Thyroid gland (tissue), 4 donors: Measurements from ENCODE around the gene CGRRF1. TPM values are rescaled to one million over a fixed set of nuclear protein-coding genes. Genes with fewer than 3 reads are reported as not detected.
A peak's percentile ranks its signal among the peaks of the same experiment; 100 is the strongest.

Source experiments
- DNase-seq, 2 donors: peaks; one replicate each; pipeline ENCODE4 v3.0.0-alpha.2; 2019
- H3K27ac ChIP-seq, 3 donors: fragments of 200-600 bp; sonication (generic); 1 replicate in 2 of 3; 2 replicates in 1 of 3; pipeline ENCODE4 v1.5.1; 2016 to 2019; ENCODE audit warnings: mild to moderate bottlenecking in 1 of 3, moderate library complexity in 1 of 3
- H3K27me3 ChIP-seq: fragments of 200-600 bp; sonication (generic); one replicate; pipeline ENCODE4 v1.5.1; 2019
- H3K36me3 ChIP-seq, 2 donors: fragments of 200-600 bp; sonication (generic); one replicate each; pipeline ENCODE4 v1.5.1; 2016 to 2019
- H3K4me1 ChIP-seq, 2 donors: fragments of 200-600 bp; sonication (generic); one replicate each; pipeline ENCODE4 v1.5.1; 2017 to 2019
- H3K4me3 ChIP-seq, 3 donors: fragments of 200-600 bp; sonication (generic); replicated peaks in 1 of 3; 1 replicate in 2 of 3; 2 replicates in 1 of 3; pipeline ENCODE4 v1.5.1; 2016; ENCODE audit warnings: mild to moderate bottlenecking in 1 of 3
- H3K9me3 ChIP-seq: fragments of 200-600 bp; sonication (generic); one replicate; pipeline ENCODE4 v1.5.1; 2017
- POLR2A ChIP-seq, 2 donors: fragments of 450-650 bp; IDR thresholded peaks; one replicate each; pipeline ENCODE4 v1.6.1; 2017; ENCODE audit warnings: antibody characterized with exemption in 2 of 2, mild to moderate bottlenecking in 2 of 2, moderate library complexity in 1 of 2
- WGBS, 2 donors: methylation state at CpG; one replicate each; pipeline ENCODE4 v1.1.5; 2017; 5-methylcytosine and 5-hydroxymethylcytosine counted together
- intact Hi-C: fragments of 100-400 bp; cut with DNase I; formaldehyde crosslinking; loops from one replicate; pipeline ENCODE4 v1.15.1; 2023
- total RNA-seq, 4 donors: library from RNA; depleted of rRNA; stranded (reverse); fragments of >200 nt; gene quantifications; one replicate each; pipeline ENCODE4 v1.2.3, GENCODE V29; 2016
- TF ChIP-seq, protein P1 (sequence below), 6 experiments: fragments of 200-600 bp in 3 of 6; fragments of 450-650 bp in 3 of 6; sonication (generic) in 3 of 6; IDR thresholded peaks; one replicate each; pipeline ENCODE4 v1.5.1; 2016 to 2019; ENCODE audit warnings: antibody characterized with exemption in 6 of 6, mild to moderate bottlenecking in 2 of 6, inconsistent platforms in 1 of 6, moderate library complexity in 1 of 6

Gene CGRRF1
- total RNA-seq, 4 donors from 2014 or later, result 21.7 to 42.6 (median 25.8) TPM

DNA sequence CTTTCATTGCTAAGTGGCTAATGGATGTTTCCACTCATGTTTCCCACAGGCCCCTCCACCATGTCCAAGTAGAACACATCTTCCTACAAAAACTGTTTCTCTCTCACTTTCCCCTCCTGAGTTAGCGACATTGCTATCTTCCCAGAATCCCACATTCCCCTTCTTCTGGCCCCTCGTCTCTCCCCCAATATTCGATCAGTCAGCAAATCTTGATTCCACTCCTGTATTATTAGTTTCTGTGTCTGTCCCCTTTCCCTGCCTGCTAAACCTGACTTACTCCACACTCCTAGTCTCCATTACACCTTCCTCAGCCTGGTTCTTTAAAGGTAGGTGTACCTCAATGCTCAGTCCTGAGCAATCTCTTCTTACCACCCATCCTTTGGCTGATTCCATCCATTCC lies 37.9 kb downstream of the CGRRF1 start:
- DNase-seq, result no peak
- H3K27me3 ChIP-seq, result no peaks in the 10 kb centered on the region
- H3K36me3 ChIP-seq, result no peaks in the 10 kb centered on the region
- TF ChIP-seq POLR2A (IDR thresholded peaks at IDR 0.05), result no peak
- TF ChIP-seq, protein P1, sequence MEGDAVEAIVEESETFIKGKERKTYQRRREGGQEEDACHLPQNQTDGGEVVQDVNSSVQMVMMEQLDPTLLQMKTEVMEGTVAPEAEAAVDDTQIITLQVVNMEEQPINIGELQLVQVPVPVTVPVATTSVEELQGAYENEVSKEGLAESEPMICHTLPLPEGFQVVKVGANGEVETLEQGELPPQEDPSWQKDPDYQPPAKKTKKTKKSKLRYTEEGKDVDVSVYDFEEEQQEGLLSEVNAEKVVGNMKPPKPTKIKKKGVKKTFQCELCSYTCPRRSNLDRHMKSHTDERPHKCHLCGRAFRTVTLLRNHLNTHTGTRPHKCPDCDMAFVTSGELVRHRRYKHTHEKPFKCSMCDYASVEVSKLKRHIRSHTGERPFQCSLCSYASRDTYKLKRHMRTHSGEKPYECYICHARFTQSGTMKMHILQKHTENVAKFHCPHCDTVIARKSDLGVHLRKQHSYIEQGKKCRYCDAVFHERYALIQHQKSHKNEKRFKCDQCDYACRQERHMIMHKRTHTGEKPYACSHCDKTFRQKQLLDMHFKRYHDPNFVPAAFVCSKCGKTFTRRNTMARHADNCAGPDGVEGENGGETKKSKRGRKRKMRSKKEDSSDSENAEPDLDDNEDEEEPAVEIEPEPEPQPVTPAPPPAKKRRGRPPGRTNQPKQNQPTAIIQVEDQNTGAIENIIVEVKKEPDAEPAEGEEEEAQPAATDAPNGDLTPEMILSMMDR (IDR thresholded peaks at IDR 0.05), result no peak
- H3K4me3 ChIP-seq, result no peak overlapping the region
- WGBS, 2 donors, result 96 to 98% methylated on average over 3 of the region's 3 CpGs
- H3K4me1 ChIP-seq, result no peaks in the 10 kb centered on the region
- H3K27ac ChIP-seq, result no peak overlapping the region
- H3K9me3 ChIP-seq, result no peaks in the 10 kb centered on the region
- intact Hi-C loops, result no loop called here

DNA sequence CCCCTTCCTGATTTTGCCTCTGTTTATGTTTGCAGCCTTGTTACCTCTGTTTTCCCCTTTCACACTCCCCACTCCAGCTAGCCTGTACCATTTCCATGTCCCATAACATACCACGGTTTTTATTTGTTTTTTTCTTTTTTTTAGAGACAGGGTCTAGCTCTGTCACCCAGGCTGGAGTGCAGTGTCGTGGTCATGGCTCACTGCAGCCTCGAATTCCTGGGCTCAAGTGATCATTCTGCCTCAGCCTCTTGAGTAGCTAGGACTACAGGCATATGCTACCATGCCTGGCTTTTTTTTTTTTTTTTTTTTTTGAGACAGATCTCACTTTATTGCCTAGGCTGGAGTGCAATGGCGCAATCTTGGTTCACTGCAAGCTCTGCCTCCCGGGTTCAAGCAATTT lies 38.8 kb downstream of the CGRRF1 start:
- 26 to 30% methylated on average over 5 of the region's 5 CpGs for WGBS, 2 donors
- Histone ChIP-seq H3K9me3 (no peaks in the 10 kb centered on the region), H3K27me3 (no peaks in the 10 kb centered on the region), H3K4me1 (no peaks in the 10 kb centered on the region), H3K36me3 (no peaks in the 10 kb centered on the region), H3K27ac (peak overlapping the region in 2 of 3 donors; percentile 0 to 38), H3K4me3 (no peak overlapping the region)
- no peak for TF ChIP-seq POLR2A (IDR thresholded peaks at IDR 0.05)
- TF ChIP-seq, protein P1 (IDR thresholded peaks at IDR 0.05), result no peak
- DNase-seq, result peak; percentile 78 to 80
- intact Hi-C loops, result no loop called here

DNA sequence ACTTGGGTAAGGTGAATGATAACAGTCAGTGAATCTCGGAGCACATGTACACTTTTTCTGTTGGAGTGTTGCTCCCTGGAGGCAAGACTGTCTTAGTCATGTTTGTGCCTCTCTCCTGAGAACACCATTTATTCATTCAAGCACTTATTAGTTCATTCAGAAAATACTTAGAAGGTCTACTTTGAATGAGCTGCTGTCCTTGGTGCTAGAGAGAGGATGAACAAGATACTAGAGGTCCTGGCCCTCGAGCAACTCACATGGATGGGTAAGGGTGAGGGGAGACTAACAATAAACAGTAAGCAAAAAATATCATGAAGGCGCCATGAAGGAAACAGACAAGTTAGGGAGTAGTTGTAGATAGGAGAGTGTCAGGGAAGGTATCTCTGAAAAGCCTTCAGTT lies 40.2 kb downstream of the CGRRF1 start:
- 83 to 84% methylated on average over 3 of the region's 3 CpGs for WGBS, 2 donors
- H3K9me3 ChIP-seq, result no peaks in the 10 kb centered on the region
- no peaks in the 10 kb centered on the region for H3K27me3 ChIP-seq
- no peak overlapping the region for H3K4me3 ChIP-seq
- H3K36me3 ChIP-seq, result no peaks in the 10 kb centered on the region
- H3K4me1 ChIP-seq, result no peaks in the 10 kb centered on the region
- TF ChIP-seq POLR2A (IDR thresholded peaks at IDR 0.05), result no peak
- H3K27ac ChIP-seq, result no peak overlapping the region
- DNase-seq, result no peak
- intact Hi-C loops, result no loop called here

DNA sequence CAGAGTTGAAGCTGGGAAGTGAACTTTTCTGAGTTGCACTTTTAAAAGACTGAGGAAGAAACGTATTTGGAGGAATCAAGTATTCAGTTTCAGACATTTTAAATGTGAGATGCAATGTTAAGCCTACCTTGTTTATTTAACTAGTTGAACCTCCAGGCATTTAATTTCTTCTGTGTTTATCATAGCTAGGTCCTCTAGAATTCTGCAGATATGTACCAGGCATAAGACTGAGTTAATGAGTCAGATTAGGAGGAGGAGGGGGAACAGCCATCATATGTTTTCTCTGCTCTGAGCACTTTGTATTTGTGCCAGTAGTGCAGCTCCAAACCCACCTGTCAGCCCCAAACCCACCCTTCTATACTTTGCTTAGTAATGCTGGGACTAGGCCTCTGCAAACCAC lies 40.8 kb downstream of the CGRRF1 start:
- Histone ChIP-seq H3K4me1 (no peaks in the 10 kb centered on the region), H3K9me3 (no peaks in the 10 kb centered on the region), H3K27me3 (no peaks in the 10 kb centered on the region), H3K27ac (no peak overlapping the region), H3K4me3 (no peak overlapping the region), H3K36me3 (no peaks in the 10 kb centered on the region)
- TF ChIP-seq, protein P1 (IDR thresholded peaks at IDR 0.05), result no peak
- no peak for TF ChIP-seq POLR2A (IDR thresholded peaks at IDR 0.05)
- DNase-seq, result no peak
- intact Hi-C loops, result no loop called here
- WGBS, 2 donors, result 80 to 87% methylated on average over 1 of the region's 1 CpG

DNA sequence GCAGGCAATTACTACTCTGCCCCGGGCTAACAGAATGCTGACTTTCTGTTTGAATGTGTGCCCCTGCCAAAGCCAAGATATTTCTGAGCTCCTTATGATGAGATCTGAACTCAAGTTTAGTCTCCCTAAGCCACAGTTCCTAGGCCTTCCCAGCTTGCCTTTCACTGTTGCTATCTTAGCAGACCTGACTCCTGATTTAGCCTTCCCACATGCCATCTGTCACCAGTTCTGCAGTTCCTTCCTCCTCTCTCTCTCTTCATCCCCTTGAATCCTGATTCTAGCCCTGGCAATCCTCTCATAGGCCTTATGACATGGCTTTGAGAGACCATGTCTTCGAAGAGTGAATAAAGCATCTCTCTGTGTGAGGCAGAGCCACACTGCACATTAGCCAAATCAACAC lies 44.7 kb downstream of the CGRRF1 start:
- Histone ChIP-seq H3K4me3 (no peak overlapping the region), H3K27ac (no peak overlapping the region), H3K4me1 (no peaks in the 10 kb centered on the region), H3K9me3 (no peaks in the 10 kb centered on the region), H3K27me3 (no peaks in the 10 kb centered on the region), H3K36me3 (no peaks in the 10 kb centered on the region)
- intact Hi-C loops, result no loop called here
- 89 to 99% methylated on average over 2 of the region's 2 CpGs for WGBS, 2 donors
- TF ChIP-seq, protein P1 (IDR thresholded peaks at IDR 0.05), result no peak
- no peak for TF ChIP-seq POLR2A (IDR thresholded peaks at IDR 0.05)
- no peak for DNase-seq

DNA sequence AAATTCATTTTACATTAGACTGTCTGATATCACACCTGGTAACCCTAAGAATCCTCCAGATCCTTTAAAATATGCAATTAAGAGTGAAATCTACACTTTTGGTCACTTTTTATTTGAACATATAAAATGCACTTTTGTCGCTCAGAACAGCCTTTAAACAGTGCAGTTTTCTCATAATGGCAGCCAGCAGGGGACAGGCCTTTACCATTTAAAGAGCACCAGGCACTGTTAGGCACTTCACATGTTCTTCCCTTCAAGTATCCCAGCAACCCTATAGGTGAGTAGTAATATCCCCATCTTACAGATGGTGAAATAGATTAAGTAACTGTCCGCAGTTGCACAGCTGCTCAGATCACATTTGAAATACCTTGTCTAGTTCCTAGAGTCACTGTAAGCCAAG lies 45.9 kb downstream of the CGRRF1 start:
- H3K27me3 ChIP-seq, result no peaks in the 10 kb centered on the region
- 96 to 99% methylated on average over 2 of the region's 2 CpGs for WGBS, 2 donors
- H3K27ac ChIP-seq, result no peak overlapping the region
- H3K4me3 ChIP-seq, result no peak overlapping the region
- H3K4me1 ChIP-seq, result no peaks in the 10 kb centered on the region
- H3K36me3 ChIP-seq, result no peaks in the 10 kb centered on the region
- no peaks in the 10 kb centered on the region for H3K9me3 ChIP-seq
- TF ChIP-seq, protein P1 (IDR thresholded peaks at IDR 0.05), result no peak
- TF ChIP-seq POLR2A (IDR thresholded peaks at IDR 0.05), result no peak
- intact Hi-C loops, result no loop called here
- no peak for DNase-seq
